PC-9 (cell line): ENCODE results near the gene CABCOCO1. TPM values are rescaled to one million over a fixed set of nuclear protein-coding genes. Genes with fewer than 3 reads are reported as not detected.

Experiments used
- BruUV-seq: library from RNA; stranded (reverse); fragments of 400-500 nt; replicated peaks from 2 replicates; lab custom pipeline; 2021; lab: Mats Ljungman, UMichigan
- CTCF ChIA-PET: fragments of 300-600 bp; sonication (Branson Sonifier 250); formaldehyde crosslinking; loops from one replicate; lab custom pipeline; 2022; ENCODE audit warnings: antibody characterized with exemption; lab: Charles Lee
- POLR2A ChIA-PET: fragments of 300-600 bp; sonication (Branson Sonifier 250); formaldehyde crosslinking; loops from one replicate; lab custom pipeline; 2022; ENCODE audit warnings: antibody characterized with exemption; ENCODE audit not compliant: unreplicated experiment; lab: Charles Lee
- DNase-seq, 2 experiments: peaks; one replicate each; pipeline versions ENCODE4 v3.0.0 to v3.0.0-alpha.2; 2015 to 2022; ENCODE audit warnings: mixed read lengths in 1 of 2
- H2AFZ ChIP-seq: fragments of 200-600 bp; sonication (generic); 2 replicates; pipeline ENCODE4 v1.8.1; 2017; ENCODE audit warnings: antibody characterized with exemption
- H3F3A ChIP-seq: fragments of 200-600 bp; sonication (generic); 2 replicates; pipeline ENCODE4 v1.8.1; 2017; ENCODE audit warnings: antibody characterized with exemption, mild to moderate bottlenecking, low read depth; ENCODE audit not compliant: insufficient read depth
- H3K27ac ChIP-seq: fragments of 200-600 bp; sonication (generic); 2 replicates; pipeline ENCODE4 v1.6.1; 2016; ENCODE audit warnings: mixed run types
- H3K27me3 ChIP-seq: fragments of 200-600 bp; sonication (generic); 2 replicates; pipeline ENCODE4 v1.6.1; 2016; ENCODE audit warnings: low read depth, mixed run types; ENCODE audit not compliant: insufficient read depth
- H3K36me3 ChIP-seq: fragments of 200-600 bp; sonication (generic); 2 replicates; pipeline ENCODE4 v1.6.1; 2016; ENCODE audit warnings: low read depth, mixed run types
- H3K4me1 ChIP-seq: fragments of 200-600 bp; sonication (generic); replicated peaks from 2 replicates; pipeline ENCODE4 v1.6.1; 2016; ENCODE audit warnings: mixed run types; ENCODE audit not compliant: insufficient read depth
- H3K4me2 ChIP-seq: fragments of 200-600 bp; sonication (generic); 2 replicates; pipeline ENCODE4 v1.6.1; 2017; ENCODE audit warnings: mixed run types
- H3K4me3 ChIP-seq: fragments of 200-600 bp; sonication (generic); 2 replicates; pipeline ENCODE4 v1.6.1; 2016; ENCODE audit warnings: mixed run types
- H3K79me2 ChIP-seq: fragments of 200-600 bp; sonication (generic); 2 replicates; pipeline ENCODE4 v1.6.1; 2017; ENCODE audit warnings: low read depth, mixed run types
- H3K9me2 ChIP-seq: fragments of 200-600 bp; sonication (generic); 2 replicates; pipeline ENCODE4 v1.8.1; 2017; ENCODE audit warnings: mild to moderate bottlenecking; ENCODE audit not compliant: insufficient read depth
- H3K9me3 ChIP-seq: fragments of 200-600 bp; sonication (generic); 2 replicates; pipeline ENCODE4 v1.8.1; 2016; ENCODE audit warnings: low read depth; ENCODE audit not compliant: insufficient read depth
- H4K20me1 ChIP-seq: fragments of 200-600 bp; sonication (generic); 2 replicates; pipeline ENCODE4 v1.8.1; 2017; ENCODE audit not compliant: insufficient read depth
- CTCF ChIP-seq: fragments of 200-600 bp; sonication (generic); conservative IDR thresholded peaks from 2 replicates; pipeline ENCODE4 v1.6.1; 2017; ENCODE audit warnings: mixed run types, antibody characterized with exemption, mild to moderate bottlenecking, moderate library complexity
- EZH2 ChIP-seq: fragments of 200-600 bp; sonication (generic); IDR thresholded peaks from 2 replicates; pipeline ENCODE4 v1.8.0; 2017; ENCODE audit warnings: antibody characterized with exemption, low read depth
- intact Hi-C: fragments of 100-400 bp; cut with micrococcal nuclease; formaldehyde crosslinking; loops from one replicate; pipeline ENCODE4 v1.10.0; 2022; ENCODE audit not compliant: unreplicated experiment
- total RNA-seq: library from RNA; stranded (reverse); gene quantifications from 2 replicates; pipeline ENCODE4 v1.2.3, GENCODE V29; 2021

CABCOCO1 gene
- total RNA-seq, 1 experiment from 2014 or later: not detected

GRCh38 chr10:61795551-61795950 lies 132.8 kb downstream of the CABCOCO1 start:
- no peak overlapping the region for H3K27ac ChIP-seq
- H2AFZ ChIP-seq: no peak overlapping the region
- no peaks in the 10 kb centered on the region for H3K79me2 ChIP-seq
- DNase-seq: no peak
- no peaks in the 10 kb centered on the region for H3K27me3 ChIP-seq
- H3K9me3 ChIP-seq: 0 out of 2 replicates have a peak, but pooled peaks cover 3% of the 10 kb centered on the region
- H3F3A ChIP-seq: no peaks in the 10 kb centered on the region
- ChIA-PET POLR2A (no interaction called here), CTCF (no interaction called here)
- H3K4me1 ChIP-seq: 0 out of 2 replicates have a peak, but pooled peaks cover 3% of the 10 kb centered on the region
- TF ChIP-seq CTCF (peak; percentile 46), EZH2 (no peak)
- H3K4me3 ChIP-seq: no peak overlapping the region
- intact Hi-C loops: no loop called here
- H3K4me2 ChIP-seq: no peak overlapping the region
- no TSS peak for BruUV-seq
- no peaks in the 10 kb centered on the region for H3K36me3 ChIP-seq
- no peaks in the 10 kb centered on the region for H4K20me1 ChIP-seq
- no peaks in the 10 kb centered on the region for H3K9me2 ChIP-seq

GRCh38 chr10:61796785-61797184 lies 134.1 kb downstream of the CABCOCO1 start:
- no peaks in the 10 kb centered on the region for H3K27me3 ChIP-seq
- POLR2A ChIA-PET: no interaction called here
- no peak overlapping the region for H2AFZ ChIP-seq
- no peak overlapping the region for H3K4me2 ChIP-seq
- TF ChIP-seq EZH2 (no peak), CTCF (no peak)
- intact Hi-C loops: no loop called here
- no TSS peak for BruUV-seq
- H3K4me1 ChIP-seq: 0 out of 2 replicates have a peak, but pooled peaks cover 3% of the 10 kb centered on the region
- H3K9me3 ChIP-seq: no peaks in the 10 kb centered on the region
- no peak overlapping the region for H3K4me3 ChIP-seq
- CTCF ChIA-PET: interaction anchor here (0.6 kb wide), 1 partner anchor 147 kb away, joined by 3 read pairs; no protein-coding TSS in a partner anchor
- no peak for DNase-seq
- H4K20me1 ChIP-seq: no peaks in the 10 kb centered on the region
- no peaks in the 10 kb centered on the region for H3K36me3 ChIP-seq
- no peaks in the 10 kb centered on the region for H3K79me2 ChIP-seq
- no peaks in the 10 kb centered on the region for H3K9me2 ChIP-seq
- H3K27ac ChIP-seq: no peak overlapping the region
- no peaks in the 10 kb centered on the region for H3F3A ChIP-seq

GRCh38 chr10:61797304-61798153 lies 134.8 kb downstream of the CABCOCO1 start:
- no peaks in the 10 kb centered on the region for H3K9me3 ChIP-seq
- no peak for TF ChIP-seq EZH2
- no peak for TF ChIP-seq CTCF
- H3K4me3 ChIP-seq: no peak overlapping the region
- no peaks in the 10 kb centered on the region for H3F3A ChIP-seq
- ChIA-PET POLR2A (no interaction called here), CTCF (no interaction called here)
- no peaks in the 10 kb centered on the region for H3K36me3 ChIP-seq
- no peak overlapping the region for H2AFZ ChIP-seq
- peaks cover 2% of the 10 kb centered on the region; the same call in 1 of the 2 replicates for H3K9me2 ChIP-seq
- no TSS peak for BruUV-seq
- H3K4me1 ChIP-seq: 0 out of 2 replicates have a peak, but pooled peaks cover 3% of the 10 kb centered on the region
- H3K79me2 ChIP-seq: no peaks in the 10 kb centered on the region
- H3K27me3 ChIP-seq: no peaks in the 10 kb centered on the region
- intact Hi-C loops: no loop called here
- no peak overlapping the region for H3K27ac ChIP-seq
- DNase-seq: no peak
- H3K4me2 ChIP-seq: no peak overlapping the region
- no peaks in the 10 kb centered on the region for H4K20me1 ChIP-seq
